Stromal cell of bone marrow (primary cell): ENCODE measurements around the gene KRABD2.
"Not testable (repeated sequence)": the region's sequence is repeated elsewhere in the genome, so short reads cannot be mapped to it uniquely, and the experiment has no call there.

ENCODE experiments used
- DNase-seq: peaks from one replicate; pipeline ENCODE4 v3.0.0-alpha.2; 2012; ENCODE audit warnings: low read depth

Gene KRABD2

GRCh38 chr17:8392674-8393469, 16.4 kb upstream of the KRABD2 start:
- no peak for DNase-seq

GRCh38 chr17:8392274-8392673, 15.8 kb upstream of the KRABD2 start:
- no peak for DNase-seq

DNA sequence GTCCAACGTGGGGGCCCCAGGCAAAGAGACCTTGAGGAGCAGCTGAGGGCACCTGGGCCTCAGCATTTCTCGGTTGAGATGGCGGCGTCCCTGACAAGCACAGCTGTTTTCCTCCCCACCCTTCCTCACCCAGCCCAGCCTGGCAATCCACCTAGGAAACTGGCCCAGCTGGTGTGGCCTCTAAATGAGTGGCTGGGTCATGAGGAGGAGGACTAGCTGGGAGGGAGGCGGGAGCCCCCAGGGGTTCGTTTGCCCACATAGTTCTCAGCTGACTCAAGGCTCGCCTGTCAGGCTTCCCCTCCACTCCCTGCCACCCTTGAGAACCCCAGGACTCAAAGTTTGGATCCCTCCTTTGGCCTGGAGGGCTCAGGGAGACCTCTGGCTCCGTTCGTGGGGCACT, 15.2 kb upstream of the KRABD2 start:
- DNase-seq = no peak

DNA sequence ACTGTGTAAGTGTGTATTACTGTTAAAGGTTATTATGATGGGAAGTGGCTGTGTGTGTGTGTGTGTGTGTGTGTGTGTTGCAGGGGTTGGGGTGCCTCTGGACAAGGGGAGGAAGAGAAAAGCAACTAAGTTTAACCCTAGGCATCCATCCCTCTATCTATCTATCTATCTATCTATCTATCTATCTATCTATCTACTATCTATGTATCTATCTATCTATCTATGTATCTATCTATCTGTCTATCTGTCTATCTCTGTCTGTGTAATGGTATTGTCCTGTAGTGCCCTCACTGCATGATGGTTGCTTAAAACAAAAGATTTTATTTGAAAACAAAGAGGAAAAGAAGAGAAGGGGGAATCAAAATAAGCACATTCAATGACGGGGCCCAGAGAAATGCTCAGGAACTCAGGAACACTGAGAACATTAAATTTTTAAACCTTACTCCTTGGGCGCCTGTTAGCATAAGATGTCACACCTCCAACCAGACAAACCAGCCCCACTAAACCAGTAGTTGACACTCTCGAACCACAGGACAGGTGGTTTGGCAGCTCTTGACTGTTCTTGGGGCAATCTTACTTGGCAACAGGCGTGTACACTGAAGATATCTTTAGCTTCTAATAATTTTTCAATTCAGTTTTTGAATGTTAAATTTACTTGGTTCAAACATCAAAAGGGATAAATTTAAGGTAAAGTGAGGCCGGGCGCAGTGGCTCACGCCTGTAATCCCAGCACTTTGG, 11.6 kb upstream of the KRABD2 start:
- no peak for DNase-seq

DNA sequence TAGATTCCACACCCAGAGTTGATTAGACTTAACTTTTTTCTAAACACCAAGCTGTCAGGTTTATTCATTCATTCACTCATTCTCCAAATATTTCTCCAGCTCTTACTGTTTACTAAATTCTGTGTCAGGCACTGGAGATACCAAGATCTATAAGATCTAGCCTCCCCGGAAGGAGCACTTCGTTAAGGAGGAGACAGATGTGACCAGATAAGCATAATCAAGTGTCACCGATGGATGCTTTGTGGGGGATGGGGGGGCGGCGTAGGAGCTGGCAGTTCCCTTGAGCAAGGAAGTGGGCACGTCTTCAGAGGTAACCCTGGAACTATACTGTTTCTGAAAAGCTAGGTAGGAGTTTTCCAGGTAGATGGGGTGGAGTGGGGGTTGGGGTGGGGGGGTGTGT, 10.3 kb upstream of the KRABD2 start:
- no peak for DNase-seq

DNA sequence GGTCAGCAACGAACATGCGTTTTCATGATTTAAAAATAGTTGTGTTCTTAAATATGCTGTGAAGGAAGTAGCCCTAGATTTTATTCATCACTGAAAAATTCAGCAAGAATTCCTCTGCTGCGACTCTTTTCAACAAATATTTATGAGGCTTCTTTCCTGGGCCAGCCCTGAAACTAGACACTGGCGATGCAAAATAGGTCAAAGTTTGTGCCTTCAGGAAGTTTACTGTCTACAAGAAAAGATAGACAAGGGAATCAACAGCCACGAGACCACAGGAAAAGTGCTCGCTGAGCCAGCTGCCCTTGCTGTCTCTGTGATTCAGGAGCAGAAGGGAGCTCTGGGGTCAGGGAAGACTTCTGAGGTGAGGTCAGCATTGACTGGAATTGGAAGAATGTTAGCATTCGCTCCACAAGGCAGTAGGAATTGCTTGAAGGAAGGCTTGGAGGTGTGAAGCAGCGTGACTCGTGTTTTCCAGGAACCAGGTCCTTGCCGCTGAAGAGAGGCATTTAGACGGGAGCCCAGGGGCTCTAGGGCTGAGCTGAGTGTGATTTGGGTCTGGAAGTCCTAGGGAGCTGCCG, 8.4 kb upstream of the KRABD2 start:
- DNase-seq = no peak

- DNase-seq = peak; percentile 98
These were observed 6.8 kb upstream of the KRABD2 start, which contains the start of gene RPL26 for GRCh38 chr17:8383143-8383822. Gene RPL26, minus strand, starts transcription at chr17:8383193. Its CDS starts 883 bp downstream, at chr17:8382310.

DNA sequence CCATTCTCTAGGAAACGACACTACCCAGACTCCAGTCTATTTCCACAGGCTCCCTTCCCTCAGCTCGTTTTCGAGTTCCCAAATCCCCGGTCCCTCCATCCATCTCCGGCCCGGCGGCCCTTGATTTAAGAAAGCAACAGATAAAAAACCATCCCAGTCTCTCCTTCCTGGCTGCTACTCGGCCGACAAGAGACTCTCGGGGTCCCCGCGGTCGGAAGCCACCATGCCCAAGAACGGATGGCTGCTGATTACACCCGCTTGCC, 6.3 kb upstream of the KRABD2 start:
- no peak for DNase-seq

GRCh38 chr17:8382052-8382879, 5.8 kb upstream of the KRABD2 start:
- no peak for DNase-seq

GRCh38 chr17:8380049-8380448, 3.5 kb upstream of the KRABD2 start:
- DNase-seq = no peak

- not testable (repeated sequence) for DNase-seq
These were observed 1.6 kb upstream of the KRABD2 start for GRCh38 chr17:8378117-8378516.

- DNase-seq = no peak
These were observed 918 bp upstream of the KRABD2 start for GRCh38 chr17:8377422-8377821.

DNA sequence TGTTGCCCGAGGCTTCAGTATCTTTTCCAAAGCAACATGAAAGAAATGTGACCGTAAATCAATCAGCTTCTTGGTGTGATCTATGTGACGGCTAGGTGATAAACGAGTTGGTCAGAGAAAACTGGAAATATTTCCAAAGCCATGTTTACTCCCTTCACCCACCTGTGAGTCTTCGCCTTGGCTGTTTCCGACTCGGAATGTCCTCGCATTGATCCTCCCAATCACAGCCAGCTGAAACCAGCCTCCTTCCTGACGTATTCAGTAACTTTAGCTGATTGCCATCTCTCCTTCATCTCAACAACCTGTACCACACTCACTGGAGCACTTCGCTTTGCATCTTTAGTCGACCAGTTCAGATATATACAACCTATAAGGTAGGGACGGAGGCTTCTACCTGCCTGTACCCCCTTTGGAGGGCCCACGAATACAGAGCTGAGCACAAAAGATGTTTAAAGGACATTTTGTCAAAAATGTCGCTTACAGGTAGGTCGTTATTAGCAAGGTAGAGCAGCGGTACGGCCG, 705 bp downstream of the KRABD2 start:
- DNase-seq = no peak

GRCh38 chr17:8373856-8374255, 2.6 kb downstream of the KRABD2 start:
- DNase-seq = not testable (repeated sequence)

GRCh38 chr17:8372422-8372821, 4.1 kb downstream of the KRABD2 start:
- no peak for DNase-seq

GRCh38 chr17:8371786-8372185, 4.7 kb downstream of the KRABD2 start:
- DNase-seq = no peak

DNA sequence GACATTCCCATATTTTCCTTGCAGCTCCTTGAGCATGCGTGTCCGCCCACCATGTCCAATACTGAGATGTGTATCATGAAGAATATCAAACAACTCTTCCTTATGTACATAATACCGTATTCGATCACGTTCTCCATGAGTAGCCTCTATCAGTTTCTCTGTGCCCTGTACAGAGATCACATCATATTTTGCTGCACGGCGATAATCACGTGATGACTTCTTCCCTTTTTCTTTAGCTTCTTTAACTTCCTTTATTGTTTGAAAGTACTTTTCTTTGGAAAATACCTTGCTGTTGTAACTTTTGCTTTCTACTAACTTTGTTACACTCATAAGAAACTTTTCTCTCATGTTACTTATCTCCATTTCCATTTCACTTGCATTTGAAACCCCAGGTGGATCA, 6.6 kb downstream of the KRABD2 start:
- DNase-seq = no peak

DNA sequence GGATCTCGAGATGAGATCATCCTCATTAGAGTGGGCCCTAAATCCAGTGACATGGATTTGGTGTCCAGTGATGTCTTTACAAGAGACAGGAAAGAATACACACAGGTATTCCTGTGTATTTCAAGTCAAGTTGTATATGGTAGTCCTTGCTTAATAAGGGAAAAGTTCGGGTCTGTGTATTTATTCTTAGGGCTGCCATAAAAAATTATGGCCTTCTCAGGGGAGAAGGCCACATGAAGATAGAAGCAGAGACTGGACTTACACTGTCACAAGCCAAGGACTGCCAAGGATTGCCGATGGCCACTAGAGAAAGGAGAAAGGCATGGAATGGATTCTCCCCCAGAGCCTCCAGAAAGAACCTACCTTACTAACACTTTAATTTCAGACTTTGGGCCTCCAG, 8.3 kb downstream of the KRABD2 start:
- DNase-seq = no peak

GRCh38 chr17:8366231-8366630, 10.3 kb downstream of the KRABD2 start:
- no peak for DNase-seq

- DNase-seq = no peak
These were observed 11.4 kb downstream of the KRABD2 start for GRCh38 chr17:8365143-8365542.

- peak; percentile 41 for DNase-seq
These were observed 13.7 kb downstream of the KRABD2 start for GRCh38 chr17:8362651-8363332.
